Pulmonary artery endothelial cell (primary cell): ENCODE results near the gene GMPPB. TPM values are rescaled to one million over a fixed set of nuclear protein-coding genes. Genes with fewer than 3 reads are reported as not detected.
"Not testable (repeated sequence)": the region's sequence is repeated elsewhere in the genome, so short reads cannot be mapped to it uniquely, and the experiment has no call there.

Experiments
- DNase-seq: peaks from one replicate; pipeline ENCODE4 v3.0.0-alpha.2; 2011; ENCODE audit warnings: low read depth, low spot score
- total RNA-seq: library from RNA; depleted of rRNA; stranded (reverse); fragments of >200 nt; gene quantifications from 2 replicates; pipeline ENCODE4 v1.2.3, GENCODE V29; 2014

Gene GMPPB
- total RNA-seq, 1 donor from 2014 or later: 51.2 TPM

- DNase-seq: no peak
These were observed 8.8 kb downstream of the GMPPB start for GRCh38 chr3:49714728-49715550.

- no peak for DNase-seq
These were observed 10.2 kb downstream of the GMPPB start for GRCh38 chr3:49713336-49714105.

- no peak for DNase-seq
These were observed 11.0 kb downstream of the GMPPB start for GRCh38 chr3:49712631-49713317.

DNA sequence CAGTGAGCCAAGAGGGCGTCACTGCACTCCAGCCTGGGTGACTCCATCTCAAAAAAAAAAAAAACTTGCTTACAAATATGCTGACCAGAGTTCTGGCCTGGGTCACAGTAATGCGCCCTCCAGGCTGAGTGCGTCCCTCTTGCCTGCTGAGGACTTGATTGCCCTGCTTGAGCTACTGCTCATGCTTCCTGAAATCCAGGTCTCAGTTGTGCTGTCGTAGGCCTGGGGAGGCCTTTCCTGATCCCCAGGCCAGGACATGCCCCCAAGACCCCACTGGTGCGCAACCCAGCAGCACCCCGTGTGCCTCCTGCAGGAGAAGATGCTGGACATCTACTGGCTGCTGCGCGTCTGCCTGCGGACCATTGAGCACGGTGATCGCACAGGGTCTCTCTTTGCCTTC, 11.6 kb downstream of the GMPPB start:
- DNase-seq: no peak

DNA sequence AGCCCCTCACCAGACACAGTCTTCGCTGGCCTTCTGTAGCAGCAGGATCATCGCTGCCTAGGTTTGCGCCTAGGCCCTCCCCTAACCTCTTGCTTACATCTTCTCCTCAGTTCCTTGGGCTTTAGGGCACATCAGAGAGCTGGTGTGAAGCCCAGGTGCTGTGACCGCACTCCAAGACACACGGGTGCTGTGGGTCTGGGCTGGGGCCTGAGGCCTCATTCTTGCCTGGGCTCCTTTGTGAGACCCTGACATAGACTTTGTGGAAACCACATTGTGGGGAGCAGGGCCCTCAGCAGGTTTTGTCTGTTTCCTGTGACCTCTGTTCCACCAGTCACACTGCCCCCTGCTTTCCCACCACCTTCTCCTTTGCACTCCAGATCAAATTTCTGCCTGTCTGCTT, 12.3 kb downstream of the GMPPB start:
- DNase-seq: no peak

DNA sequence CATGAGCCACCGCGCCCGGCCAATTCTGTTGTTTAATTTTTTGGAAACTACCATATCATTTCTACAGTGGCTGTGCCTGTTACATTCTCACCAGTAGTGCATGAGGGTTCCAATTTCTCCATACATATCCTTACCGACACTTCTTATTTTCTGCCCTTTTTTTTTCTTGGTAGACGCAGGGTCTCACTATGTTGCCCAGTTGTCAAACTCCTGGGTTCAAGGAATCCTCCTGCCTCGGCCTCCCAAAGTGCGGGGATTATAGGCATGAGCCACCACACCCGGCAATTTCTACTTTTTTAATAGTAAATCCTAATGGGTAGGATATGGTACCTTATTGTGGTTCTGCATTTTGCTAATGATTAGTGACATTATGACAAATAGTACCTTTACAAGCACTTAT, 13.9 kb downstream of the GMPPB start:
- no peak for DNase-seq

DNA sequence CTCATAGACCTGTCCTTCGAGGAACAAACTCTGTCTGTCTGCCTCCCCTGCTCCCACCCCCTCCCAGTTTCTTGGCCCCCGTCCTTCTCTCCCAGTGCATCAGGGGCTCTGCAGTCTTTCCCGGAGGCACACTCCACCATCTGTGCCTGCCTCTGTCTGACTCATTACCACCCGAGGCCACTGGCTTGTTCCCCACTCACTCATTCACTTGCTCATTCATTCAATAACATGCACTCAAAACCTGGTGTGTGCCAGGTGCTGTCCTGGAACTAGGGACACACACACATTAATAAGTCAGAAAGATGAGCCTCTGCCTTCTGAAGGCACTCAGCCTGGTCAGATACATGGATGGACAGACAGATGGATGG, 16.7 kb downstream of the GMPPB start:
- DNase-seq: no peak

DNA sequence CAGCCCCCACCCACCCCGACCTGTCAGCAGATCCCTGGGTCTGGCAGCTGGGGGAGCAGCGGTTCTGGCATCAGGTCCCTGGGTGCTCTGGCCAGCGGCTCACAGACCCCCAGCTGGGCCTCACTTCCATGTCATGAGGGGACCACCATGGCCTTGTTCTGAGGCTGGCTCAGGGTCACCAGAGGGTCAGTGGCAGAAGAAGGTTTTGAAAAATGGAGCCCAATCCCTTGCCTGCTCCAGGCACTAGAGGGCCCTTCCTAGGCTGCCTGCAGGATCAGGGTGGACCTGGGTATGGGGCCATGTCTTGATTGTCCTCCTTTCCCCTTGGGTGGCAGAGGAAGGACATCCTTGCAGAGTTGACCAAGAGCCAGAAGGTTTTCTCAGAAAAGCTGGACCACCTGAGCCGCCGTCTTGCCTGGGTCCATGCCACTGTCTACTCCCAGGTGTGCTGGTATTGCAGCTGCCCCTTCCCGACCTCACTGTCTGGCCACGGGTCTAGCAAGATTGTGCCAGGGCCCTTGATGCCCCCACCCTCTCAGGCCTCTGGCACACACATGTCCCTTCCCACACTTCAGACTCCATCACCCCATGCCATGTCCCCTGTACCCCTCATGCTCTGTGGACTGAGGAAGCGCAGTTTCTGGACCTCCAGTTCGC, 17.2 kb downstream of the GMPPB start:
- DNase-seq: no peak

DNA sequence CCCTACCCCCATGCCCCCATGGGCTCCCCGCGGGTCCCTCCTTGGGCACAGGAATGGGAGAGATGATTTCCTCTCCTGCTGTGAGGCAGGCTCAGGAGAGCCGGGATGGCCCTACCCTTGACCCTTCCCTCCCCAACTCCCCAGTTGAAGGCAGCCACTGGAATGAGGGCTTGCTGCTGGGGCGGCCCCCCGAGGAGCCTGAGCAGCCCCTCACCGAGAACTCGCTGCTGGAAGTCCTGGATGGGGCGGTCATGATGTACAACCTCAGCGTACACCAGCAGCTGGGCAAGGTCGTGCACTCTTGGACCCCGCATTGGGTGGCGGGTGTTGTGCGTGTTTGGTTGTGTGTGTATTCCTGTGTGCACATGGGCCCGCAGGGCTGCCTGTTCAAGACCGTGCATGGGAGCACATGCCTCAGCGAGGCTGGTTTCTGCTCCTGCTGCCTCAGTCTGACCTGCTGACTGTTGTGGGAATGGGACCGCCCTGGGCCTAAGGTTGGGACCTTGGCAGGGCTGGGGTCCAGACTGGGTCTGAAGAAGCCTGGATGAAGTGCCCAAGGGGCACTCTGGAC, 18.3 kb downstream of the GMPPB start:
- DNase-seq: no peak

- no peak for DNase-seq
These were observed 19.1 kb downstream of the GMPPB start for GRCh38 chr3:49704629-49705028.

DNA sequence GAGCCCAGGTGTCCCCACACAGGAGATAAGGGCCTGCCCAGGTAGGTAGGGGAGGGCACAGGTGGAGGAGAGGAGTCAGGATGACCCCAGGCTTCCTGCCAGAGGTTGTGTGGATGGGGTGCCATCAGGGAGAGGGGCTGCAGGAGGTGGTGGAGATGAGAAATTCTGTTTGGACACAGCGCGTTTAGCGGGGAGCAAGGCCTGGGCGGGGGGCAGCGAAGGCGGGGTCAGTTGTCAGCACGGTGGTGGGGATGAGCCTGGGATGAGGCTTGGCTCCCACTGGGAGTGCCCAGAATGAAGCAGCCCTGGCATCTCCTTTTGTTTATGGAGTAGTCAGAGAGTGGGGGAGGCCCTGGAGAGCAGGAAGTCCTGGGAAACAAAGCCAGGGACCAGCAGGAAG, 19.8 kb downstream of the GMPPB start:
- no peak for DNase-seq

- DNase-seq: no peak
These were observed 20.3 kb downstream of the GMPPB start for GRCh38 chr3:49703443-49703927.

DNA sequence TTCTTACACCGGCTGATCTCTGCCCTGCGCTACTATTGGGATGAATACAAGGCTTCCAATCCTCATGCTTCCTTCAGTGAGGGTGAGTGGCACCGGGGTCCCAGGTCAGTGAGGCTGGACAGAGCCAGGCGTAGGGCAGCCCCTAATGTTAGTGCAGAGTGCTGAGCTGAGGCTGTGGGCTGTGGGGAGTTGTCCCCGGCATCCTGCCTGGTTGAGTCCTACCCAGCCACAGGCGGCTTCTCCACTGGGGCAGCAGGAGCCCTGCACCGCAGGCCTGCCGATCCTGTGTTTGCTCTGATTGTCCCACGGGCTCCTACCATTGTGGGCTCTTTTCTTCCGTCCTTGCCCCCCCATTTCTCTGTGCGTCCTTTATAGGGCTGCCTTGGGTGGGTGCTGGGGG, 21.1 kb downstream of the GMPPB start:
- no peak for DNase-seq

GRCh38 chr3:49701388-49702077, 22.2 kb downstream of the GMPPB start:
- DNase-seq: no peak

DNA sequence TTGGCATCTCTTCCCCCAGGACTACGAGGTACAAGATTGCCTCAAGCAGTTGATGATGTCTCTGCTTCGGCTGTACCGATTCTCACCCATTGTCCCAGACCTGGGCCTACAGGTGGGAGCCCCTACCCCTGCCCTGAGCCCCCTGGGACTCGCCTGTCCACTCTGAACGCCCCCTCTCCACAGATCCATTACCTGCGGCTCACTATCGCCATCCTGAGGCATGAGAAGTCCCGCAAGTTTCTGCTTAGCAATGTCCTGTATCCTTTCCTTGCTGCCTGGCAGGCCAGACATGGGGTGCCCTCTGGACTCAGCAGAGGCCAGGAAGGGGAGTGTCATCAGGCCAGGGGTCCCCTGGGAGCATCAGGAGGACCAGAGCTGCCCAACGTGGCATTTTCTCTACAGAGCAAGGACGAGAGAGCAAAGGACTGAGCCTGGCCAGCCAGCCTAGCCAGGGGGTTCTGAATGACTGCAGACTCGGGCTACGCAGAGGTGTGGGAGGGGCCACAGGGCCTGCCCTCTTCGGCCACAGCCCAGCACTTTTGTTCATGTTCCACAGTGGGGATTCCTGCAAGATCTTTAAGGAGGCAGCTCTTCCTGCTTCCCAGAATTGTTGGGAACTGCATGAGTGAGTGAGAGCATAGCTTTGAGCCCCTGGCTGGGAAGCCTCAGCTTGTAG, 23.2 kb downstream of the GMPPB start:
- DNase-seq: no peak

DNA sequence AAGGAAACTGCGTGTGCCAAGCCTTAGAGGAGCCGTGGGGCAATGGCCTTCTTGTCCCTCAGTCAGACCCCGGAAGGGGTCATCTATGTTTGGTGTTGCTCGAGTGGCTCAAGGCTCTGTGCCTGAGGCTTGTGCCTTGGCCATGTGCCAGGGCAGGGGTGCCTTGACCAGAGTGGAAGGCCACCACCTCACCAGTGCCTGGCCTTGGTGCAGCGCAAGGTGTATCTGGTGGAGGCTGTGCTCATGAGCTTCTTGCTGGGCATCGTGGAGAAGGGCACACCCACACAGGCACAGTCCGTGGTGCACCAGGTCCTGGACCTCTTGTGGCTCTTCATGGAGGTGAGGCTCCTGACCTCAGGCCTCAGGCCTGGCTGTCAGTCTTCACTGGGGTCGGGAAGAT, 23.7 kb downstream of the GMPPB start:
- no peak for DNase-seq

GRCh38 chr3:49699281-49699979, 24.3 kb downstream of the GMPPB start:
- DNase-seq: no peak

DNA sequence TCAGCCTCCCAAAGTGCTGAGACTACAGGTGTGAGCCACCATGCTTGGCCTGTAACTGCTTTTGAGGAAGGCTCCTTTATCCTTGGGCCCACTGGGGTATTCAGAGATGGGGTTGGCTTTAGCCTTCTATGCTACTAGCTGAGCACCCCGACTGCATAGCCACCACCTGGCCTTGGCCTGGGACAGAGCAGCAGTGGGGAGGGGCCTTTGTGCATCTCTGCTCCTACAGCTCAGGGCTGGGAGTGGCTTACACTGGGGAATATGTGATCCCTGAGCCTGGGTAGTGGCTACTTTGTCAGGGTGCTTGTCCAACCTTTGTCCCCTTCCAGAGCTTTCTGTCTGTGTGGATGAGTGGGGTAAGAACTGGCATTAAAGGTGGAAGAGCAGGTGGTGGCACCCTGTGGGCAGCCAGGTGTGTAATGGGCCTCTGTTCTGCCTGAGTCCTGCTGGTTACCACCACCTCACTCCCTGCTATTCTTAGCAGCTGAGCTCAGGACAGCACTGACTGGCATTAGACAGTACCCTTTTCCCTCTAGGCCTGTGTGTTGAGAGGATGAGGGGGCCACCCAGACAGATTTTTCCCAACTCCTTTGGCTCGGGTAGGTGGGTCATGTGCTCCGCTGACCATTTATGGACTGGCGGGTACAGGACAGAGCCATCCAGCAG, 28.3 kb downstream of the GMPPB start:
- DNase-seq: not testable (repeated sequence)
